Measurements from ENCODE around the gene ST8SIA3. TPM values are rescaled to one million over a fixed set of nuclear protein-coding genes. Genes with fewer than 3 reads are reported as not detected.

Gene ST8SIA3
- 8.9 and 11.4 TPM in 2 replicates for total RNA-seq
- long read RNA-seq, full-length matches to known transcripts: 9 of 22 reads
- long read RNA-seq, partial matches to known transcripts: 2 of 22 reads
- long read RNA-seq, other reads (novel, unspliced or antisense): 11 of 22 reads

- peak within 1 kb of the TSS; percentile 86 for H3K4me3 Mint-ChIP-seq (ENCODE audit: low read depth)
- H3K36me3 Mint-ChIP-seq (ENCODE audit: insufficient read depth): peaks cover 2% of the 10 kb centered on the region
- peaks cover 23% of the 10 kb centered on the region for H3K27me3 Mint-ChIP-seq
- DNase-seq (ENCODE audit: low spot score, unreplicated experiment): no peak
- peaks cover 11% of the 10 kb centered on the region for H3K4me1 Mint-ChIP-seq (ENCODE audit: low read depth)
- no peaks in the 10 kb centered on the region for H3K9me3 Mint-ChIP-seq (ENCODE audit: low read depth)
- TF ChIP-seq CTCF (IDR thresholded peaks at IDR 0.05; ENCODE audit: unreplicated experiment): no peak
- peak within 1 kb of the TSS; percentile 93 for H3K27ac Mint-ChIP-seq
Observed at GRCh38 chr18:57352271-57352701, at the start of gene ST8SIA3. Gene ST8SIA3, plus strand, starts transcription at chr18:57352557. Its CDS starts 290 bp downstream, at chr18:57352847.

- no peak for DNase-seq (ENCODE audit: low spot score, unreplicated experiment)
- Mint-ChIP-seq H3K9me3 (ENCODE audit: low read depth) (no peaks in the 10 kb centered on the region), H3K27ac (no peak overlapping the region), H3K36me3 (ENCODE audit: insufficient read depth) (no peaks in the 10 kb centered on the region), H3K27me3 (no peaks in the 10 kb centered on the region), H3K4me1 (ENCODE audit: low read depth) (no peaks in the 10 kb centered on the region), H3K4me3 (ENCODE audit: low read depth) (no peak overlapping the region)
- TF ChIP-seq CTCF (IDR thresholded peaks at IDR 0.05; ENCODE audit: unreplicated experiment): no peak
Observed at GRCh38 chr18:57311472-57311871, 40.9 kb upstream of the ST8SIA3 start.

GRCh38 chr18:57312346-57313144 is 39.8 kb upstream of the ST8SIA3 start:
- H3K27me3 Mint-ChIP-seq: no peaks in the 10 kb centered on the region
- no peaks in the 10 kb centered on the region for H3K4me1 Mint-ChIP-seq (ENCODE audit: low read depth)
- peaks cover 5% of the 10 kb centered on the region for H3K9me3 Mint-ChIP-seq (ENCODE audit: low read depth)
- no peak overlapping the region for H3K27ac Mint-ChIP-seq
- H3K36me3 Mint-ChIP-seq (ENCODE audit: insufficient read depth): no peaks in the 10 kb centered on the region
- no peak for TF ChIP-seq CTCF (IDR thresholded peaks at IDR 0.05; ENCODE audit: unreplicated experiment)
- H3K4me3 Mint-ChIP-seq (ENCODE audit: low read depth): no peak overlapping the region
- DNase-seq (ENCODE audit: low spot score, unreplicated experiment): no peak

GRCh38 chr18:57320603-57321002 is 31.8 kb upstream of the ST8SIA3 start:
- peaks cover 3% of the 10 kb centered on the region for H3K27me3 Mint-ChIP-seq
- no peak for TF ChIP-seq CTCF (IDR thresholded peaks at IDR 0.05; ENCODE audit: unreplicated experiment)
- DNase-seq (ENCODE audit: low spot score, unreplicated experiment): no peak
- H3K9me3 Mint-ChIP-seq (ENCODE audit: low read depth): peaks cover 5% of the 10 kb centered on the region
- H3K36me3 Mint-ChIP-seq (ENCODE audit: insufficient read depth): no peaks in the 10 kb centered on the region
- no peak overlapping the region for H3K4me3 Mint-ChIP-seq (ENCODE audit: low read depth)
- H3K4me1 Mint-ChIP-seq (ENCODE audit: low read depth): no peaks in the 10 kb centered on the region
- no peak overlapping the region for H3K27ac Mint-ChIP-seq

GRCh38 chr18:57325491-57326166 is 26.7 kb upstream of the ST8SIA3 start:
- Mint-ChIP-seq H3K4me3 (ENCODE audit: low read depth) (no peak overlapping the region), H3K9me3 (ENCODE audit: low read depth) (no peaks in the 10 kb centered on the region), H3K27me3 (peaks cover 3% of the 10 kb centered on the region), H3K27ac (no peak overlapping the region), H3K36me3 (ENCODE audit: insufficient read depth) (no peaks in the 10 kb centered on the region), H3K4me1 (ENCODE audit: low read depth) (peaks cover 11% of the 10 kb centered on the region)
- DNase-seq (ENCODE audit: low spot score, unreplicated experiment): no peak
- TF ChIP-seq CTCF (IDR thresholded peaks at IDR 0.05; ENCODE audit: unreplicated experiment): no peak
